ENCODE measurements around the gene TOB1. TPM values are rescaled to one million over a fixed set of nuclear protein-coding genes. Genes with fewer than 3 reads are reported as not detected.

Gene TOB1, protein sequence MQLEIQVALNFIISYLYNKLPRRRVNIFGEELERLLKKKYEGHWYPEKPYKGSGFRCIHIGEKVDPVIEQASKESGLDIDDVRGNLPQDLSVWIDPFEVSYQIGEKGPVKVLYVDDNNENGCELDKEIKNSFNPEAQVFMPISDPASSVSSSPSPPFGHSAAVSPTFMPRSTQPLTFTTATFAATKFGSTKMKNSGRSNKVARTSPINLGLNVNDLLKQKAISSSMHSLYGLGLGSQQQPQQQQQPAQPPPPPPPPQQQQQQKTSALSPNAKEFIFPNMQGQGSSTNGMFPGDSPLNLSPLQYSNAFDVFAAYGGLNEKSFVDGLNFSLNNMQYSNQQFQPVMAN
- 29.0 TPM for polyA plus RNA-seq (2013)

- DNase-seq: peak; percentile 93 to 97 (median 97)
- POLR2A ChIA-PET: interaction anchor here (0.7 to 3.7 kb wide), 26 partner anchors 10 to 287 kb away, joined by 3 to 30 read pairs (median 6); partner anchors contain the start of gene NME1
- 0% methylated on average over 50 of the region's 75 CpGs for WGBS (ENCODE audit: insufficient coverage)
- Histone ChIP-seq H3K4me1 (ENCODE audit: control extremely low read depth in 1 of 4, control insufficient read depth in 4 of 4, insufficient read depth in 4 of 4, low read length in 3 of 4) (peaks cover 25 to 39% (median 32%) of the 10 kb centered on the region in 4 experiments), H3K27me3 (replicated peaks in 2 of 5; ENCODE audit: control insufficient read depth in 4 of 5, insufficient read depth in 5 of 5, low read length in 4 of 5) (peaks cover 0 to 6% (median 2%) of the 10 kb centered on the region in 5 experiments), H3K4me3 (ENCODE audit: control insufficient read depth in 1 of 7, extremely low read depth in 1 of 7, insufficient read depth in 4 of 7, low read depth in 2 of 7, low read length in 6 of 7) (peak within 1 kb of the TSS; percentile 75 to 95 (median 84)), H3K36me3 (ENCODE audit: control insufficient read depth in 4 of 4, insufficient read depth in 4 of 4, low read length in 3 of 4) (peaks cover 0 to 9% (median 4%) of the 10 kb centered on the region in 4 experiments), H3K27ac (ENCODE audit: insufficient read depth in 1 of 2, low read depth in 1 of 2, low read length in 2 of 2, poor library complexity in 1 of 2, severe bottlenecking in 2 of 2) (peak within 1 kb of the TSS; percentile 74 to 86), H3K9me3 (ENCODE audit: control extremely low read depth in 1 of 5, control insufficient read depth in 4 of 5, insufficient read depth in 2 of 5, low read depth in 1 of 5, low read length in 4 of 5) (no peaks in the 10 kb centered on the region)
- CTCF ChIA-PET: interaction anchor here (1.3 to 22.0 kb wide), 9 partner anchors 10 to 85 kb away, joined by 3 to 480 read pairs (median 4); no protein-coding TSS in a partner anchor
Measured at GRCh38 chr17:50866261-50866949, at the start of gene TOB1. TSS of gene TOB1 (minus strand) at chr17:50866354. CDS start at chr17:50864017, 2,337 bp downstream.

- ChIA-PET CTCF (interaction anchor here (1.3 kb wide), 1 partner anchor 12 kb away, joined by 3 read pairs; no protein-coding TSS in a partner anchor), POLR2A (interaction anchor here (0.6 to 0.8 kb wide), 2 partner anchors 10 to 48 kb away, joined by 3 read pairs; partner anchors contain the start of gene TOB1)
- Histone ChIP-seq H3K4me3 (ENCODE audit: control insufficient read depth in 1 of 7, extremely low read depth in 1 of 7, insufficient read depth in 4 of 7, low read depth in 2 of 7, low read length in 6 of 7) (no peak overlapping the region), H3K9me3 (ENCODE audit: control extremely low read depth in 1 of 5, control insufficient read depth in 4 of 5, insufficient read depth in 2 of 5, low read depth in 1 of 5, low read length in 4 of 5) (no peaks in the 10 kb centered on the region), H3K4me1 (ENCODE audit: control extremely low read depth in 1 of 4, control insufficient read depth in 4 of 4, insufficient read depth in 4 of 4, low read length in 3 of 4) (peaks cover 9 to 53% (median 45%) of the 10 kb centered on the region in 4 experiments), H3K27ac (ENCODE audit: insufficient read depth in 1 of 2, low read depth in 1 of 2, low read length in 2 of 2, poor library complexity in 1 of 2, severe bottlenecking in 2 of 2) (no peak overlapping the region), H3K36me3 (ENCODE audit: control insufficient read depth in 4 of 4, insufficient read depth in 4 of 4, low read length in 3 of 4) (no peaks in the 10 kb centered on the region), H3K27me3 (replicated peaks in 2 of 5; ENCODE audit: control insufficient read depth in 4 of 5, insufficient read depth in 5 of 5, low read length in 4 of 5) (no peaks in the 10 kb centered on the region)
- WGBS (ENCODE audit: insufficient coverage): 93% methylated on average over 5 of the region's 11 CpGs
- no peak for DNase-seq
Measured at GRCh38 chr17:50914505-50915063, 48.4 kb upstream of the TOB1 start.

GRCh38 chr17:50913120-50913519, 47.0 kb upstream of the TOB1 start:
- Histone ChIP-seq H3K4me1 (ENCODE audit: control extremely low read depth in 1 of 4, control insufficient read depth in 4 of 4, insufficient read depth in 4 of 4, low read length in 3 of 4) (peaks cover 6 to 43% (median 36%) of the 10 kb centered on the region in 4 experiments), H3K9me3 (ENCODE audit: control extremely low read depth in 1 of 5, control insufficient read depth in 4 of 5, insufficient read depth in 2 of 5, low read depth in 1 of 5, low read length in 4 of 5) (no peaks in the 10 kb centered on the region), H3K27ac (ENCODE audit: insufficient read depth in 1 of 2, low read depth in 1 of 2, low read length in 2 of 2, poor library complexity in 1 of 2, severe bottlenecking in 2 of 2) (no peak overlapping the region), H3K27me3 (replicated peaks in 2 of 5; ENCODE audit: control insufficient read depth in 4 of 5, insufficient read depth in 5 of 5, low read length in 4 of 5) (no peaks in the 10 kb centered on the region), H3K4me3 (ENCODE audit: control insufficient read depth in 1 of 7, extremely low read depth in 1 of 7, insufficient read depth in 4 of 7, low read depth in 2 of 7, low read length in 6 of 7) (no peak overlapping the region), H3K36me3 (ENCODE audit: control insufficient read depth in 4 of 4, insufficient read depth in 4 of 4, low read length in 3 of 4) (no peaks in the 10 kb centered on the region)
- ChIA-PET POLR2A (no interaction called here), CTCF (interaction anchor here (1.3 kb wide), 1 partner anchor 13 kb away, joined by 3 read pairs; no protein-coding TSS in a partner anchor)
- WGBS (ENCODE audit: insufficient coverage): 100% methylated on average over 2 of the region's 2 CpGs
- DNase-seq: no peak

DNA sequence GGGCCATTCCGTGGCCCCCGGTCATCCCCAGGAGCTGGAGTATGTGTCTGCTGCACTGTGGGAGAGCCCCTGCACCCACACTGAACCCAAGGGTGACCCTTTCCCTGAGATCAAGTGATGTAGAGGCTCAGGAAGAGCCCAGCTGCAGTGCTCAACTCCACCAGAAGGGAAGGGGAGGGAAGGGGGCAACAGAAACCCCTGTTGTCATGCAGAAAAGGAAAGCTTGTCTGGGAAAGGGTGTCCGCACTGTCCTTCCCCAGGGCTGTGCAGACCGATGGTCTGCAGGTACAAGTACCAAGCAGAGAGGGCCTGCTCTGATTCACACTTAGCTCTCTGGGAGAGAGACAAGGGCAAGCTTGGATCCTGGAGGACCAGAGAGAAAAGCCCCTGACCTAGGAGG, 45.7 kb upstream of the TOB1 start:
- H3K27ac ChIP-seq (ENCODE audit: insufficient read depth in 1 of 2, low read depth in 1 of 2, low read length in 2 of 2, poor library complexity in 1 of 2, severe bottlenecking in 2 of 2): no peak overlapping the region
- no peak for DNase-seq
- no peak overlapping the region for H3K4me3 ChIP-seq (ENCODE audit: control insufficient read depth in 1 of 7, extremely low read depth in 1 of 7, insufficient read depth in 4 of 7, low read depth in 2 of 7, low read length in 6 of 7)
- H3K9me3 ChIP-seq (ENCODE audit: control extremely low read depth in 1 of 5, control insufficient read depth in 4 of 5, insufficient read depth in 2 of 5, low read depth in 1 of 5, low read length in 4 of 5): no peaks in the 10 kb centered on the region
- POLR2A ChIA-PET: no interaction called here
- CTCF ChIA-PET: interaction anchor here (1.0 to 1.6 kb wide), 7 partner anchors 9 to 60 kb away, joined by 3 to 10 read pairs (median 3); no protein-coding TSS in a partner anchor
- WGBS (ENCODE audit: insufficient coverage): 100% methylated on average over 3 of the region's 4 CpGs
- H3K4me1 ChIP-seq (ENCODE audit: control extremely low read depth in 1 of 4, control insufficient read depth in 4 of 4, insufficient read depth in 4 of 4, low read length in 3 of 4): peaks cover 6 to 32% (median 26%) of the 10 kb centered on the region in 4 experiments
- no peaks in the 10 kb centered on the region for H3K36me3 ChIP-seq (ENCODE audit: control insufficient read depth in 4 of 4, insufficient read depth in 4 of 4, low read length in 3 of 4)
- no peaks in the 10 kb centered on the region for H3K27me3 ChIP-seq (replicated peaks in 2 of 5; ENCODE audit: control insufficient read depth in 4 of 5, insufficient read depth in 5 of 5, low read length in 4 of 5)

- Histone ChIP-seq H3K9me3 (ENCODE audit: control extremely low read depth in 1 of 5, control insufficient read depth in 4 of 5, insufficient read depth in 2 of 5, low read depth in 1 of 5, low read length in 4 of 5) (no peaks in the 10 kb centered on the region), H3K36me3 (ENCODE audit: control insufficient read depth in 4 of 4, insufficient read depth in 4 of 4, low read length in 3 of 4) (no peaks in the 10 kb centered on the region), H3K27me3 (replicated peaks in 2 of 5; ENCODE audit: control insufficient read depth in 4 of 5, insufficient read depth in 5 of 5, low read length in 4 of 5) (no peaks in the 10 kb centered on the region), H3K4me3 (ENCODE audit: control insufficient read depth in 1 of 7, extremely low read depth in 1 of 7, insufficient read depth in 4 of 7, low read depth in 2 of 7, low read length in 6 of 7) (no peak overlapping the region), H3K4me1 (ENCODE audit: control extremely low read depth in 1 of 4, control insufficient read depth in 4 of 4, insufficient read depth in 4 of 4, low read length in 3 of 4) (peaks cover 6 to 28% (median 24%) of the 10 kb centered on the region in 4 experiments), H3K27ac (ENCODE audit: insufficient read depth in 1 of 2, low read depth in 1 of 2, low read length in 2 of 2, poor library complexity in 1 of 2, severe bottlenecking in 2 of 2) (no peak overlapping the region)
- ChIA-PET POLR2A (interaction anchor here (1.0 kb wide), 1 partner anchor 20 kb away, joined by 3 read pairs; no protein-coding TSS in a partner anchor), CTCF (interaction anchor here (1.0 to 1.6 kb wide), 8 partner anchors 8 to 59 kb away, joined by 3 to 10 read pairs (median 4); no protein-coding TSS in a partner anchor)
- 100% methylated on average over 3 of the region's 6 CpGs for whole genome bisulfite sequencing (ENCODE audit: insufficient coverage)
- no peak for DNase-seq
Measured at GRCh38 chr17:50911450-50911849, 45.3 kb upstream of the TOB1 start.

GRCh38 chr17:50909765-50910605, 43.8 kb upstream of the TOB1 start:
- Histone ChIP-seq H3K4me1 (ENCODE audit: control extremely low read depth in 1 of 4, control insufficient read depth in 4 of 4, insufficient read depth in 4 of 4, low read length in 3 of 4) (peaks cover 6 to 26% (median 20%) of the 10 kb centered on the region in 4 experiments), H3K27me3 (replicated peaks in 2 of 5; ENCODE audit: control insufficient read depth in 4 of 5, insufficient read depth in 5 of 5, low read length in 4 of 5) (no peaks in the 10 kb centered on the region), H3K9me3 (ENCODE audit: control extremely low read depth in 1 of 5, control insufficient read depth in 4 of 5, insufficient read depth in 2 of 5, low read depth in 1 of 5, low read length in 4 of 5) (no peaks in the 10 kb centered on the region), H3K27ac (ENCODE audit: insufficient read depth in 1 of 2, low read depth in 1 of 2, low read length in 2 of 2, poor library complexity in 1 of 2, severe bottlenecking in 2 of 2) (no peak overlapping the region), H3K36me3 (ENCODE audit: control insufficient read depth in 4 of 4, insufficient read depth in 4 of 4, low read length in 3 of 4) (no peaks in the 10 kb centered on the region), H3K4me3 (ENCODE audit: control insufficient read depth in 1 of 7, extremely low read depth in 1 of 7, insufficient read depth in 4 of 7, low read depth in 2 of 7, low read length in 6 of 7) (no peak overlapping the region)
- ChIA-PET CTCF (interaction anchor here (0.5 to 3.3 kb wide), 9 partner anchors 8 to 58 kb away, joined by 3 to 12 read pairs (median 4); no protein-coding TSS in a partner anchor), POLR2A (interaction anchor here (1.0 to 2.0 kb wide), 3 partner anchors 21 to 223 kb away, joined by 3 to 8 read pairs (median 3); partner anchors contain the start of gene TOB1)
- 83% methylated on average over 15 of the region's 15 CpGs for WGBS (ENCODE audit: insufficient coverage)
- peak; percentile 38 to 86 (median 83) for DNase-seq

Data from common myeloid progenitor, CD34-positive (primary cell).